CD4-positive, alpha-beta T cell treated with Interferon gamma for 1 hour (primary cell): ENCODE results near the gene GPR176.
"Not testable (repeated sequence)": the region's sequence is repeated elsewhere in the genome, so short reads cannot be mapped to it uniquely, and the experiment has no call there.

Source experiments
- DNase-seq: peaks from one replicate; pipeline ENCODE4 v3.0.0-alpha.2; 2020

Gene GPR176

DNA sequence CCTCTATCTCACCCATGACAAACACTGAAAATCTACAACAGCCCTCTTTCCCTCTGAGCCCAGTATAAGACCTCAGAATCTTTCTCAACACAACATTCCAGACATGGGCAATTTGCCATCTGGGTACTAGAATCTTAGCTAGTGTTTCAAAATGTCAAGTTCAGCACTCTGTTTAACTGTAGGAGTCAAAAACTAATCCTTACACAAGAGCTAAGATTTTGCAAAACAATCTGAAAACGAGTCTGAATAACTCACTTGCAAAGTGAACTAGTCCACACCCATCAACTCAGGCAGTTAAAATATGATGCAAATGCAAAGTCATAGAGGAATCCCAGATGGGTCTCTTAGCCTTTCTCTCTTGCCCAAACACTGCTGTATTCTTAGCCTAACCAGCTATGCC, 67.8 kb downstream of the GPR176 start:
- DNase-seq, result no peak

DNA sequence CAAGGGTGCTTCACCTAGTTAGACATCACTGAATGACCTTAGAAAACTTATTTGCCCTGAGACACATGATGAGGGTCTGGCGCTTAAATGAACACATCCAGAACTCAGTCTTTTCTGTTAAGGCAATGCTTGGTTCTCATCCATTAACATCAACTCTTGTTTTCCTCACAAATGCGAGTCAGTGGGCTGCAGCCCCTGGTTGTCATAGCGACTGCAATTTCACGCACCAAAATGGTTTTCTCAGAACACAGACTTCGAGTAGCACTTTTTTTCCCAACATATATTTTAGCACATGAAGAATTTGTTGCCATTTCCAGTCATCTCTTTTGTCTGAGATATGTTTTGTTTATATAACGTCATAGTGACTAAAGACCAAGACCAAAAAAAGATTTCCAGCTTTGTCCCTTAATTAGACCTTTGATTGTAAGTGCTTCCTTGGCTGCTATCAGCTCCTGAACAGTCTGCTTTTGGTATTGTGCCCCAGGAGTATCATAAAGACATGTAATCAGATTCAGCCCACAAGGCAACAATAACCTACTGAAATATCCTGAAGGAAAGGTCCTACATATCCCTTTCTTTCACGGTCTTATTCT, 68.5 kb downstream of the GPR176 start:
- DNase-seq, result no peak

DNA sequence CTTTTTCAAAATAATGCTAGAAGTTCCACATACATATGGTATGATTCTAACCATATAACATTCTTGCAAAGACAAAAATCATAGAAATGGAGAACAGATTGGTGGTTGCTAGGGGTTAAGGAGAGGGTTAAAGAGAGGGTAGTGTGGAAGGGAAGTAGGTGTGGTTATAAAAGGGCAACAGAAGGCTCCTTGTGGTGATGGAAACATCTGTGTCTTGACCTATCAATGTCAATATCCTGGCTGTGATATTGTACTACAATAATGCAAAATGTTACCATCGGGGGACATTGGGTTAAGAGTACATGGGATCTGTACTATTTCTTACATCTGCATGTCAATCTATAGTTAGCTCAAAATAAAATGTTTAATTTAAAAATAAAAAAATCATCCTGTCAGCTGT, 69.6 kb downstream of the GPR176 start:
- no peak for DNase-seq

DNA sequence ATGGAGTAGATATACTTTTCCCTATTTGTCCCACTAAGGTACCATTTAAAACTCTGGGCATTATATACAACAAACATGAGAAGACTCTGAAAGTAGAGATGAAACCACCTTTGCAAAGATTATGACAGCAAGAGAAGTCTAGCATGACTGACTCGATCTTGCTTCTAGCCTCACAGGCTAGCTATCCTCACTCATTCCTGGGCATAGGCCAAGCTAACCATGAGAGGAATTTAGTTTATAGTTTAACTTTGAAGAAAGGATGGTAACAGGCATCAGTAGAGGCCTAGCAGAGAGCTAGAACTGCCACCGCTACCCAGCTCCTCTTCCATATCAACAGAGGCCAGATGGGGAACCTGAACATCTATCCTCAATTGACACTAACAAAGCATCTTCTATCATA, 74.0 kb downstream of the GPR176 start:
- no peak for DNase-seq

DNA sequence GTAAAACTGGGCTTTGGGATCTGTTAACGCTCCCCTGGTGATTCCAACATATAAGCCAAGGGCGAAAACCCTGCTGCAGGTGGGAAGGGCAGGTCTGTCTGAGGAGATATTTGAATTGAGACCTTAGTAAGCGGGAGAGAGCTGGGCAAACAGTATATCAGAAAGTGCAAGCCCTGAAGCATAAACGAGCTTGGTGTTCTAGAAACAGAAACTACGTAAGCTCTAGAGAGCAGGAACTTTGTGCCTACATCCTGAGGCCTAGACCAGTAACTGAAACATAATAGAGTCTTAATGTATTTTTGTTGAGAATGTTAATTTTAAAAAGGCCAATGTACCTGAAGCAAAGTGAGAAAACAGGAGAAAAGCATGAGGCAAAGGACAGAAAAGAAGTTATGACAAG, 74.5 kb downstream of the GPR176 start:
- DNase-seq, result no peak

DNA sequence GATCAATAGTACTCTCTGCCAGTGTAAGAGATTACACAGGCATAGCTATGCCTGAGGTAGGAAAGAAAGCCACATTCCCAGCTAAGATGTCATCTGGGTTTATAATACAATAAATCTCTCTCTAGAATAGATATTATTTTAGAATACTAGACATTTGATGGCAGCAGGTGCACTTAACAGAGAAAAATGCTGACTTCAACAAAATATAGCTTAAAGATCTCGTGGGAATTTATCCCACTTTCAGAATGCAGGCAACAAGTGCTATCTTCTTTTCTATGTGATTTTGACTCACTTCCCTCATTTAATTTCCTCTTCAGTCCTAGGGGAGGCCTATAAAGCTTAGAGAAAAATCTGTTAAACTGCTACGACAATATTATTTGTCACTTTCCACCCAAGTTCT, 76.5 kb downstream of the GPR176 start:
- no peak for DNase-seq

DNA sequence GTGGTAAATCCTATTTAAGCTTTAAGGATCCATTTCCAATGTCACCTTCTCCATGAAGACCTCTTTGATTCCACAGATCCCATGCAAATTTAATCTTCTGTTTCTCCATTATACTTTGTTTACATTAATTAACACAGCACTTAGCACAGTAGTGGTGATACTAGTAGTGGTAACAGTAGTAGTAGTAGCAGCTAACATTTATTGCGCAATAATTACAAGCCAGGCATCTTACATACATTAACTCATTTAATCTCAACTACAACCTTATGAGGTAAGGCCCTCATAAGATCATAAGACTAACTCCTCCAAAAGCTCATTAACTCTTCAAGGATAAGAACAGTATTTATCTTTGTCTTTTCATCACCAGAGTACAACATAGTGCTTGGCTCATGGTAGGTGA, 82.6 kb downstream of the GPR176 start:
- DNase-seq, result no peak

DNA sequence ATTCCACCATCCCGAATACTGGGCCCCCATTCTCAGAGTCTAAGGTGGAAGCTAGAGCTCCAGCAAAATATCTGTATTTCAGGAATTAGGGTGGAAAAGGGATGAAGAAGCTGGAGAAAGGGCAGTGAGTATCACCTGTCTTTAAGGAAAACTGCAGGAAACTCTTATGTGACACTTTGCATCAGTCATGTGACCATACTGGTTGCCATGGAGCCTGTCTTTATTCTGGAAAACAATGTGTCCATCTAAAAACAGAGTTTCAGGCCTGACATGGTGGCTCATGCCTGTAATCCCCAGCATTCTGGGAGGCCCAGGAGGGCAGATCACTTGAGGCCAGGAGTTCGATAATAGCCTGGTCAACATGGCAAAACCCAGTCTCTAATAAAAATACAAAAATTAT, 84.5 kb downstream of the GPR176 start:
- DNase-seq, result no peak

DNA sequence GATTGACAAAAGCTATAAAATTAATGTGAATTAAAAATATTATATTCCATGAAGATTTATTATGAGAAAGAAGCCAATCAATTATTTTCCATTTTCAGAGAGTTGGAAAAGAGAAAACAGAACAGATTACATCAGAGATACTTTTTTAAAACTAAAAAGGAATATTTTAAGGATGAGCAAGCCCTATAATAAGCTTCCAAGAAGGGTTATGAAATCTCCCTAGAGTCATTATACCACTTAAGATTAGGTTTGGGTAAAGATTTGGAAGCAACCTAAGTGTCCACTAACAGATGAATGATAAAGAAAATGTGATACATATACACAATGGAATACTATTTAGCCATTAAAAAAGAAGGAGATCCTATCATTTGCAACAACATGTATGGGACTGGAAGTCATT, 85.8 kb downstream of the GPR176 start:
- no peak for DNase-seq

DNA sequence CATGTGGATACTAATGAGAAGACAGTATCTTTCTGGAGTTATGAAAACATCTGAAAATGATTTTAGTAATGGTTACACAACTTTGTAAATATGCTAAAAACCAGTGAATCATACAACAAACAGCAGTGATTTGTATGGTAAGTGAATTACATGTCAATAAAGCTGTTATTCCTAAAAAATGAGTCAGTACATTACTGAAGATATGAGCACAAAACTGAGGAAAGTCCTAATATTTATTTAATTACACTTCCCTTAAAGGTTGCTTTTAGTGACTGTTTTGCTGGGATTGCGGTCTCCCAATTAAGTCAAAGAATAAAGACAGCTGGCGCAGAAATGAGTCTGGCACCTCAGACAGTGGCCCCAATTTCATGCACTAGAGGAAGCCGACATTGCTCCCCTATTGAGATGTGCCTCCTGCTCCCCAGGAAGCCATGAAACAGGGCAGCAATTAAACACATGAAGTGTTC, 86.5 kb downstream of the GPR176 start:
- no peak for DNase-seq

DNA sequence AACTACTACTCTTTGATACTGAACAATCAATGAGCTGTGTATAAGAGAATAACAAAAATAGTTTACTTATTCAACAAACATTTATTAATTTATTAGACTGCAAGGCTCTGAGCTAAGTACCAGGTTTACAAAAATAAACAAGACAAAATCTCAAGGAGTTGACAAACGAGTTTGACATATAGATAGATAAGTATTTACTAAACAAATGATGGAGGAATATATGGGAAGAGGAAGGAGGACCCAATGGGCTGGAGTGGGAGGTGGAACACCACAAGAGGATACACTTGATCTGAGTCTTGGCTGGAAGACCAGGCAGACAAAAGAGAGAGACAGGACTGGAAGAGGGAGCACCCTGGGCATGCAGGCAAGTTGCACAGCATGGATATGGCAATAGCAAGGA, 89.9 kb downstream of the GPR176 start:
- DNase-seq, result no peak

DNA sequence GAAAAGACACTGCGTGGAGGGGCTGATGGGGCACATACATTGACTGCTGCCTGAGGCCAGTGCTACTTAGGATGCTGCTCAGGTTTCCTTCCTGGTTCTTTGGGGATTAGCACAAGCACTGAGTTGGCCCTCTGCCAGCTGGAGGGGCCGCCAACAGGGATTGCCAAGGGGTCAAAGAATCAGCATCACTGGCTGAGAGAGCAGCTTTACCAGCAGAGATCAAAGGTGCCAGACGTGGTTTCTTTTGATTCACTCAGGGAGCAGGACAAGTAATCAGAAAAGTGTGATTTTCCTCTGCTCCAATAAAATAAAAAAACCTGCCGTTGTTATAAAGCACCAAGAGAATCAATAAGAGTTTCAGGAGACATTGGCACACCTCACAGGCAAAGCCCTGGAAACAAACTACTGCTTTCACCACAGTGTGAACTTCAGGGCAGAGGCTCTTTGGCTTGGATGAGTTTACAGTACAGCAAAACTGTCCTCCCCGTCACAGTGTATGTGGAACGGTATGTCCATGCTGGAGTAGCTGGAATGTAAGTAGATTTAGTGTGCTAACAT, 91.6 kb downstream of the GPR176 start:
- no peak for DNase-seq

DNA sequence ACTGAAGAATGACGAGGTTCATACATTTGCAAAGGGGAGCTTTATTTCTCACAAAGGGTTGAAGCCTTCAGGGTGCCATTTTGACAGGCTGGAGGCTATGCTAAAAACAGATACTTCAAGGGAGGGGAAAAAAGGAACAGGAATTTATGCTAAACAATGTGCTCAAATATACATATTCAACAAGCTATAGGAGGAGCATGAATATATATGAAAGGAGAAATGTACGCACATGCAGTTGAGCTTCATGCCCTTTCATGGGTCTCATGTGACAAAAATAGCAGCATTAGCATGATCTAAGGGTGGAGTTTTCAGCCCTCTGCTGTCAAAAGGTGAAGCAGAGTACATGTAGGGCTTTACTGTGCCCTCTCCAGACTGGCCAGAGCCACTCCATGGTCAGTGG, 93.1 kb downstream of the GPR176 start:
- no peak for DNase-seq

DNA sequence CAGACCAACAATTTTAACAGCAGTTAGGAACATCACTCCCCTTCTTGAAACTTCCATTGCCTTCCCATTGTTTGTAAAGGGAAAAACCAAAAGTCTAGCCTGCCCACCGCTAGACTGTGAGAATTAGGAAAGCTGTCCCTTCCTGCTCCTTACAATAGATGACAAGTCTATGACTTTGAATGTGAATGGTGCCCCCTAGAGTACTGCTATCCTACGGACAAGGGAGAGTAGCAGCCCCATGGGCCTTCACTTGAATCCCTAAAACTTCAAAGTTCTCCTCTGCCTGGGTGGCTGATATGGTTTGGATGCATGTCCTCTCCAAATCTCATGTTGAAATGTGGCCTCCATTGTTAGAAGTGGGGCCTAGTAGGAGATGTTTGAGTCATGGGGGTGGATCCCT, 96.4 kb downstream of the GPR176 start:
- DNase-seq, result no peak

DNA sequence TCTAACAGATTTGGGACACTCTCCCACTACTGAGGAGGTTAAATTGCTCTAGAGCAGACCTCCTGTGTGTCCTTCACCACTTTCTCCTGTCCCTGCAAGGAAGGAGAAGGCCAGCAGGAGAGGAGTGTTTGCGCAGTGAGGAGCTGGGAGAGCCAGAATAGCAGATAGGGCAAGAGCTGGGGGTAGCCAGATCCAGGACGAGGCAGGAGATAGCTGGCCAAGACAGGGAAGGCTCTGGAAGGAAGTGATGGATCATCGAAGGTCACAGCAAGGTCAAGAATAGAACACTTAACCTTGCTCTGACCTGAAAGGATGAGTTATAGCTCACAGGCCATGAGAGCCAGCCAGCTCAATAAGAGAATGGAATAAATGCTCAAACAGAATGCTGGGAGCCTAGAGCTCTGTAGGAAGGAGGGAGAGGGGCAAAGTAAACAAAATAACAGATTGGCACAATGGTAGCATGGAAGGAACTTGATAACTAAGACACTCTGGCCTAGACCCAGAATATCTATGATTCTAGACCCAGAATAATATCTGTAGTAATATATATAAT, 99.9 kb downstream of the GPR176 start:
- DNase-seq, result no peak

DNA sequence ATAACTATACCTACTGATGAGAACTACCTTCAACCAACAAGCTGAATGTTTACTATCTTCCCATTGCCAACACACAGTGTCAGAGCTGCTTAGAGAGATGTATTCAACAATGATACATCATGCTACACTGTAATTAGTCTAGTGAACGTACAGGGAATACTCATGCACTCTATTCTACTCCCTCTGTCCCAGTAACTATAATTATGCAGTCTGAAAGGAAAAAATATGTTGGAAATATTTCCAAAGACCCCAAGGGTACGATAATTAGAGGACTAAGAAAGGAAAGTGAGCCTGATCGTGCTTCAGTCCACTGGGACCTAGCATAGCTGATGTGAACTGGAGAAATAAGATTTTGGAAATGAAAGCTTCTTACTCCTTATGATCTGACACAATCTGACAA, 100.5 kb downstream of the GPR176 start:
- no peak for DNase-seq

DNA sequence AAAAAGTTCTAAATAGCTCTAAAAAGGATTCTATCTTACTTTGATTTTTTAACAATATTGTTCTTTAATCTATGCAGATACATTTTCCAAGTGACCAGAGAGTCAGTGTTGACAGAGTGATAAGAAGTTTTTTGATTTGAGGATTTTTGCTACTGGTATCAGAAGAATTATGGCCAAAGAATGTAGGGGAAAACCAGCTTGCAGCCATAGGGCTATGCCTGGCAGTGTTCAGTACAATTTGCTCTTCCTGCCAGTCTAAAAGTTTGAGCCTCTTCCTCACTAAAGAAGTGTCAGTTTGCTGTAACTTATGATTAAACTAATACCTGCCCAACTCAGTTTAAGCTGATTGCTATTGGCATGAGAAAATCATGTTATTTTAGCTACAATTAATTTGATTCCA, 102.2 kb downstream of the GPR176 start:
- no peak for DNase-seq

DNA sequence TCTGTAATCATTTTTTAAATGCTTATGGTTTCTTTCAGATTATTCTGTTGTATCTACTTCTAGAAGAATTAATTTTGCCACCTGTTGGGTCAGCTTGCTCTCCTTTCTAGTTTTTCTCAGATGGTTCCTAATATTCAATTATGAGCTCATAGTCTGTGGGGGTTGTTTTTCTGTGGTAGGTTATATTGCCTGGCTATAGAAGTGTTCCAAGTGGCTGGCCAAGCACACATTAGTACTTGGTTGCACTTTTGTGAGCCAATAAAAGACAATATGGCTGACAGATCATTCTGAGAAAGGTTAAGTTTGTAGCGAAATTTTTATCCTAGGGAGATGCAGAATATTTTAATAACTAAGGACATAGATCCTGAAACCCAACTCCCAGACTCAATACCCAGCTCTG, 105.6 kb downstream of the GPR176 start:
- no peak for DNase-seq

DNA sequence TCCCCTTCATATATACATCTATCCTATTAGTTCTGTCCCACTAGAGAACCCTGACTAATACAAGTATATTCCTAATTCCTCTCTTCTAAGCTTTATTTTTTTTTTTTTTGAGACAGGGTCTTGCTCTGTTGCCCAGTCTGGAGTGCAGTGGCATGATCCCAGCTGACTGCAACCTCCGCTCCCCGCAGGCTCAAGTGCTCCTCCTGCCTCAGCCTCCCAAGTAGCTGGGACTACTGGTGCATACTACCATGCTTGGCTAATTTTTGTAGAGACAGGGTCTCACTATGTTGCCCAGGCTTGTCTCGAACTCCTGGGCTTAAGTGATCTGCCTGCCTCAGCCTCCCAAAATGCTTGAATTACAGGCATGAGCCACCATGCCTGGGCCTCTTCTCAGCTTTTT, 107.4 kb downstream of the GPR176 start:
- not testable (repeated sequence) for DNase-seq

DNA sequence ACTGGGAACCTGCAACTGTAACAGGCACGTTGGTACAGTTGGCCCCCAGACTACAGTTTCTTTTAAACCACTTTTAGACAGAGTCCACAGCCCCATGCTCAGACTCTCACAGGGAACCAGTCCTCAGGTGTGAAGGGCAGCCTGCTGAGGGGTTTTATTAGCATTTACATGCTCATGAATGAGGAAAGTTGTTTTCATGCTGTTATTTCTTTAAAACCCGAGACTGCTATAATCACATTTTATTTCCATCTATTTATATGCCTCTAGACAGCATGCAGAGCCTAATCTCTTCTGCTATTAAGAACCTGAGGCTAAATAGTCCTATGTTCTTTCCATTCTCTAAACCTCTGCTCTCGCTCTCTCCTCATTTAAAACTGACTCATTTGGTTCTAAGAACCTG, 111.2 kb downstream of the GPR176 start:
- DNase-seq, result no peak

DNA sequence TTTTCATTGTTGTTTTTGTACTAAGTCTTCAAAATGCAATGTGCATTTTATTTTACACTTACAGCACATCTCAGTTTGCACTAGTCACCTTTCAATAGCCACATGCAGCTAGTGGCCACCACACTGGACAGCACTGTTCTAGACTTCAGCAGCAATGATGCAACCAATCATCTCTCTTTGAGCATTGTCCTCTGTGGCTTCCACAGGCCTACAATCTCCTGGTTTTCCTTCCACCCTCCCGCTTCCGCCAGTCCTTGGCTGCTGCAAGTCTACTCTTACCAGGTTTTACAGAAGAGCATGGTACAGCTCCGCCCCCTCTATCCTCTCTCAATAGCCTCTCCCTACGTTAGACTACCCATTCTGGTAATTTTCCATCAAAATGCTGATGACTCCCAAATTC, 112.3 kb downstream of the GPR176 start:
- no peak for DNase-seq

DNA sequence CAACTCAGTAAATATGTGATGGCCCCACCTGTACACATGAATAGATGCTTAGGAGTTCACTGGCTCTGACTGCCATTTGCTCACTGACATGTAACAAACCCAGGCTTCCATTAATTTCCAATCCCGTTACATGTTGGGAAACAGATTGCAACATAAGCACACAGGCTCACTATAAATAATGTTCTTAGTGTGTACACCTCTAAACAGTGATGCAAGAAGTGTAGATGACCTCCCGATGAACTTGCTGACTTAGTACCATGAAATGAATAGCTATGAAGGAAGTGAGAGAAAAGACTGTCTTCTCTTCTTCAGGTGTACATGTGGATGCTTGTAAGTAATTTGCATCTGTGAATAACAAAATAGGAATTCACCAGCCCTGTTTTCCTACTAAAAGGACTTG, 116.0 kb downstream of the GPR176 start:
- no peak for DNase-seq

DNA sequence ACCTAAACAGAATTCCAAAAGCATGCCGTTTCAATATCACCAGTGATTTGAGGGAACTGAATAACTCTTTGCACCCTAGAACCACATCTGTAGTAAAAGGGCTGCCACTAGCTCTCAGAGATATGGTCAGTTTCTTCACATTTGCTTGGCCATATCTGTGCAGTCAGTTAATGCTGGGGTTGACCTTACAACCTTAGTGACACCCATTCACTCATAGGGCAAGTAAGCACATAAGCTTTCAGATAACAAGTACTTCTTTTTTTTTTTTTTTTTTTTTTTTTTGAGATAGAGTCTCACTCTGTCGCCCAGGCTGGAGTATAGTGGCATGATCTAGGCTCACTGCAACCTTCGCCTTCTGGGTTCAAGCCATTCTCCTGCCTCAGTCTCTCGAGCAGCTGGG, 117.0 kb downstream of the GPR176 start:
- DNase-seq, result no peak

DNA sequence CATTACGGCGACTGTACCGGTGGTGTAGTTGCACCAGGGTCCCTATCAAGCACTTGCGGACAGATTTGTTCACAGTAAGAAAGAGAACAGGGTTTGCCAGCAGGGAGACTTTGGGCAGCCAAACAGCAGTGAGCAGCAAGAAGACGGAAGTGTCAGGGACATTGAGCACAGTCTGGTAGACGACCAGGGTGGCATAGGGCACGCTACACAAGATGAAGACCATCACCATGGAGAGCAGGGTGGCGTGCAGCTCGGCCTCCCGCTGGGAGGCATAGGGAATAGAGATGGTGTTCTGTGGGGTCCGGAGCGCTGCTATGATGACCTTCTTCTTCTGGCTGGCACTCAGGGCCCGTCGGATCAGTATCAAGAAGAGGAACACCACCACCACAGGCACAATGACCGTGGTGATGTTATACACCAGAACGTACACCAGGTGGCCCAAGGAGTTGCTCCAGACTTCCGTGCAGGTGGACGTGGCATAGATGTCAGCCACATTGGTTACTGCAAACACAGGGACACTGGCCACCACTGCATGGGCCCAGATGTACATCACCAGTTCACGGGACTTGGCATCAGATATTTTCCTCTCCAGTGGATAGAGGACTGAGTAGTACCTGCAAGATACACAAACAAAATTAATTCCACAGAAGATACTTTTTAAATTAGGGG, 118.3 kb downstream of the GPR176 start:
- DNase-seq, result no peak
